ENCODE results near the gene KLHL6.

DNA sequence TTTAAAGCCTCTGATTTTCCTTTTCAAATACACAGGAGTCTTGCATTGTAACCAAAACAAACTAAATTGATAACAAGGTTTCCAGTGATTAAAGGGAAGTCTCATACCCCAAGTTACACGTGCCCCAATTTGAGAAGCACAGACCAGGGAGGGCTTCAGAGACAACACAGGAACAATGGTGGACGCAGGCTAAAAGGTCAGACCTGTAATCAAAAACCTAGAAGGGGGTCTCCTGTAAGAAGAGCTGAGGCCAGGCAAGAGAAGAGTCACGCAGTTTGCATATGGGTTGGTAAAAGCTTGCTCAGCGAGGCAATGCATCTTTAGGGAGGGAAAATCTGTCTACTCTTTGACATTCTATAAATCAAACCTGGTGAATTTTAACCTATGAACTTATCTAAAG is 68.5 kb downstream of the KLHL6 start:
- TF ChIP-seq CTCF (IDR thresholded peaks at IDR 0.05) (no peak), POLR2A (IDR thresholded peaks at IDR 0.05) (no peak)

Data from adrenal gland (tissue), 5 donors.